ENCODE data around the gene KLK10. TPM values are rescaled to one million over a fixed set of nuclear protein-coding genes. Genes with fewer than 3 reads are reported as not detected.

The KLK10 gene
- total and polyA plus RNA-seq, 2 donors (not counting 3 experiments of a cell fraction or from before 2014, with no cell fraction given), result not detected

GRCh38 chr19:51023946-51024345, 4.4 kb upstream of the KLK10 start:
- TF ChIP-seq CTCF (IDR thresholded peaks at IDR 0.05; ENCODE audit: extremely low read depth in 1 of 2, insufficient read depth in 1 of 2, low read depth in 1 of 2, low read length in 2 of 2), result no peak
- TF ChIP-seq POLR2A (IDR thresholded peaks at IDR 0.05; ENCODE audit: low read depth, low read length), result no peak
- no peak for TF ChIP-seq EZH2 (IDR thresholded peaks at IDR 0.05; ENCODE audit: borderline replicate concordance, low read depth, low read length, severe bottlenecking)
- TF ChIP-seq GATA2 (IDR thresholded peaks at IDR 0.05; ENCODE audit: insufficient read depth, insufficient read length, low read depth, low read length), result no peak
- dilution Hi-C loops (cut with MboI; ENCODE audit: extremely low pct_ligation_motif_present, low sequenced_read_pairs) (no loop called here), intact Hi-C loops (cut with micrococcal nuclease) (no loop called here)
- Histone ChIP-seq H3K27me3 (ENCODE audit: control insufficient read depth in 2 of 2, insufficient read depth in 2 of 2, low read length in 2 of 2) (peaks cover 8 to 13% of the 10 kb centered on the region in 2 experiments), H3K9me1 (replicated peaks; ENCODE audit: control insufficient read depth, extremely low read depth, insufficient read depth, low read length) (no peaks in the 10 kb centered on the region), H2AFZ (ENCODE audit: low read depth, low read length) (no peak overlapping the region), H3K9me3 (replicated peaks; ENCODE audit: control insufficient read depth, insufficient read depth, low read length) (no peaks in the 10 kb centered on the region), H3K4me2 (ENCODE audit: insufficient read depth, low read length) (no peak overlapping the region), H3K36me3 (ENCODE audit: control insufficient read depth in 2 of 2, extremely low read depth in 1 of 2, insufficient read depth in 2 of 2, low read length in 2 of 2) (no peaks in the 10 kb centered on the region), H3K4me3 (replicated peaks in 1 of 3; ENCODE audit: insufficient read depth in 1 of 3, low read depth in 1 of 3, low read length in 3 of 3) (no peak overlapping the region), H3K27ac (ENCODE audit: insufficient read depth, low read depth, low read length) (no peak overlapping the region), H4K20me1 (replicated peaks; ENCODE audit: control insufficient read depth, extremely low read depth, insufficient read depth, low read length) (no peaks in the 10 kb centered on the region), H3K9ac (replicated peaks; ENCODE audit: extremely low read depth, insufficient read depth, low read length) (no peak overlapping the region), H3K4me1 (ENCODE audit: control insufficient read depth, extremely low read depth, insufficient read depth, low read length) (no peaks in the 10 kb centered on the region), H3K79me2 (ENCODE audit: control insufficient read depth, insufficient read depth, low read length) (no peaks in the 10 kb centered on the region)
- FAIRE-seq, result no peak
- POLR2A ChIA-PET, result no interaction called here
- CTCF ChIA-PET, result no interaction called here
- no TSS peak for BruUV-seq (replicated peaks)
- no peak for DNase-seq (ENCODE audit: low read depth, low spot score)

GRCh38 chr19:51022526-51022925, 3.0 kb upstream of the KLK10 start:
- no peak overlapping the region for H2AFZ ChIP-seq (ENCODE audit: low read depth, low read length)
- BruUV-seq (replicated peaks), result no TSS peak
- peaks cover 16 to 18% of the 10 kb centered on the region in 2 experiments for H3K27me3 ChIP-seq (ENCODE audit: control insufficient read depth in 2 of 2, insufficient read depth in 2 of 2, low read length in 2 of 2)
- DNase-seq (ENCODE audit: low read depth, low spot score) (no peak), FAIRE-seq (no peak)
- H3K4me3 ChIP-seq (replicated peaks in 1 of 3; ENCODE audit: insufficient read depth in 1 of 3, low read depth in 1 of 3, low read length in 3 of 3), result no peak overlapping the region
- no peaks in the 10 kb centered on the region for H3K36me3 ChIP-seq (ENCODE audit: control insufficient read depth in 2 of 2, extremely low read depth in 1 of 2, insufficient read depth in 2 of 2, low read length in 2 of 2)
- no peaks in the 10 kb centered on the region for H3K9me1 ChIP-seq (replicated peaks; ENCODE audit: control insufficient read depth, extremely low read depth, insufficient read depth, low read length)
- H3K4me1 ChIP-seq (ENCODE audit: control insufficient read depth, extremely low read depth, insufficient read depth, low read length), result no peaks in the 10 kb centered on the region
- intact Hi-C loops (cut with micrococcal nuclease) (no loop called here), dilution Hi-C loops (cut with MboI; ENCODE audit: extremely low pct_ligation_motif_present, low sequenced_read_pairs) (no loop called here)
- no peaks in the 10 kb centered on the region for H3K9me3 ChIP-seq (replicated peaks; ENCODE audit: control insufficient read depth, insufficient read depth, low read length)
- no peak overlapping the region for H3K9ac ChIP-seq (replicated peaks; ENCODE audit: extremely low read depth, insufficient read depth, low read length)
- no peak overlapping the region for H3K4me2 ChIP-seq (ENCODE audit: insufficient read depth, low read length)
- H3K79me2 ChIP-seq (ENCODE audit: control insufficient read depth, insufficient read depth, low read length), result no peaks in the 10 kb centered on the region
- H3K27ac ChIP-seq (ENCODE audit: insufficient read depth, low read depth, low read length), result no peak overlapping the region
- H4K20me1 ChIP-seq (replicated peaks; ENCODE audit: control insufficient read depth, extremely low read depth, insufficient read depth, low read length), result no peaks in the 10 kb centered on the region
- TF ChIP-seq GATA2 (IDR thresholded peaks at IDR 0.05; ENCODE audit: insufficient read depth, insufficient read length, low read depth, low read length) (no peak), FOS (IDR thresholded peaks at IDR 0.05; ENCODE audit: borderline replicate concordance, insufficient read depth, low read length) (no peak), POLR2A (IDR thresholded peaks at IDR 0.05; ENCODE audit: low read depth, low read length) (no peak), MYC (IDR thresholded peaks at IDR 0.05; ENCODE audit: low read depth, low read length) (no peak), JUN (IDR thresholded peaks at IDR 0.05; ENCODE audit: borderline replicate concordance, insufficient read depth, insufficient read length, low read depth) (no peak), MAX (IDR thresholded peaks at IDR 0.05; ENCODE audit: insufficient read depth, insufficient read length) (no peak), EZH2 (IDR thresholded peaks at IDR 0.05; ENCODE audit: borderline replicate concordance, low read depth, low read length, severe bottlenecking) (no peak), POLR2AphosphoS5 (IDR thresholded peaks at IDR 0.05; ENCODE audit: insufficient read depth, low read depth, low read length) (no peak), CTCF (IDR thresholded peaks at IDR 0.05; ENCODE audit: extremely low read depth in 1 of 2, insufficient read depth in 1 of 2, low read depth in 1 of 2, low read length in 2 of 2) (no peak)
- ChIA-PET CTCF (no interaction called here), POLR2A (no interaction called here)

Data from endothelial cell of umbilical vein (primary cell).